ENCODE data around the gene ANK2. TPM values are rescaled to one million over a fixed set of nuclear protein-coding genes. Genes with fewer than 3 reads are reported as not detected.

The ANK2 gene
- total RNA-seq, 1 experiment from 2014 or later = 5.5 TPM

- POLR2A ChIA-PET = no interaction called here
- no peak overlapping the region for H3K4me3 ChIP-seq (ENCODE audit: low read depth in 2 of 2, low read length in 2 of 2)
- CTCF ChIA-PET = no interaction called here
- in situ Hi-C loops (cut with HindIII; ENCODE audit: low pct_unique_long_range_greater_than_20kb, low sequenced_read_pairs) = no loop called here
- H3K9me3 ChIP-seq (ENCODE audit: control insufficient read depth, insufficient read depth, low read depth, low read length) = no peaks in the 10 kb centered on the region
- ATAC-seq (no peak), DNase-seq (ENCODE audit: low read depth, low spot score) (no peak)
- H3K27ac ChIP-seq (ENCODE audit: low read length) = no peak overlapping the region
- no peaks in the 10 kb centered on the region; the same call in 1 of the 2 replicates for H3K27me3 ChIP-seq (ENCODE audit: control insufficient read depth, insufficient read depth, low read length)
- intact Hi-C loops (cut with micrococcal nuclease; ENCODE audit: unreplicated experiment) = no loop called here
- TF ChIP-seq REST (IDR thresholded peaks at IDR 0.05; ENCODE audit: insufficient read depth in 1 of 2, low read depth in 2 of 2, low read length in 1 of 2) (no peak), TCF7L2 (IDR thresholded peaks at IDR 0.05; ENCODE audit: low read depth, low read length) (no peak), POLR2AphosphoS5 (IDR thresholded peaks at IDR 0.05; ENCODE audit: low read depth, low read length) (no peak), SIN3A (IDR thresholded peaks at IDR 0.05; ENCODE audit: borderline replicate concordance, insufficient read depth, low read depth, low read length) (no peak), CTCF (IDR thresholded peaks at IDR 0.05) (no peak)
- no peaks in the 10 kb centered on the region for H3K4me1 ChIP-seq (ENCODE audit: control insufficient read depth, insufficient read depth, low read length)
- no TSS peak for BruUV-seq (replicated peaks)
- no peaks in the 10 kb centered on the region for H3K36me3 ChIP-seq (ENCODE audit: control insufficient read depth, insufficient read depth, low read length)
These were observed 42.3 kb upstream of the ANK2 start for GRCh38 chr4:113007151-113007550.

- Histone ChIP-seq H3K27me3 (ENCODE audit: control insufficient read depth, insufficient read depth, low read length) (no peaks in the 10 kb centered on the region; the same call in 1 of the 2 replicates), H3K27ac (ENCODE audit: low read length) (no peak overlapping the region), H3K4me3 (ENCODE audit: low read depth in 2 of 2, low read length in 2 of 2) (no peak overlapping the region), H3K4me1 (ENCODE audit: control insufficient read depth, insufficient read depth, low read length) (no peaks in the 10 kb centered on the region), H3K9me3 (ENCODE audit: control insufficient read depth, insufficient read depth, low read depth, low read length) (no peaks in the 10 kb centered on the region), H3K36me3 (ENCODE audit: control insufficient read depth, insufficient read depth, low read length) (no peaks in the 10 kb centered on the region)
- CTCF ChIA-PET = no interaction called here
- in situ Hi-C loops (cut with HindIII; ENCODE audit: low pct_unique_long_range_greater_than_20kb, low sequenced_read_pairs) = no loop called here
- BruUV-seq (replicated peaks) = no TSS peak
- POLR2A ChIA-PET = no interaction called here
- intact Hi-C loops (cut with micrococcal nuclease; ENCODE audit: unreplicated experiment) = no loop called here
- DNase-seq (ENCODE audit: low read depth, low spot score) (no peak), ATAC-seq (no peak)
- no peak for TF ChIP-seq TCF7L2 (IDR thresholded peaks at IDR 0.05; ENCODE audit: low read depth, low read length)
These were observed 41.3 kb upstream of the ANK2 start for GRCh38 chr4:113008135-113008534.

GRCh38 chr4:113008716-113009115 is 40.7 kb upstream of the ANK2 start:
- Histone ChIP-seq H3K36me3 (ENCODE audit: control insufficient read depth, insufficient read depth, low read length) (no peaks in the 10 kb centered on the region), H3K4me3 (ENCODE audit: low read depth in 2 of 2, low read length in 2 of 2) (no peak overlapping the region), H3K27me3 (ENCODE audit: control insufficient read depth, insufficient read depth, low read length) (no peaks in the 10 kb centered on the region; the same call in 1 of the 2 replicates), H3K27ac (ENCODE audit: low read length) (no peak overlapping the region), H3K9me3 (ENCODE audit: control insufficient read depth, insufficient read depth, low read depth, low read length) (no peaks in the 10 kb centered on the region), H3K4me1 (ENCODE audit: control insufficient read depth, insufficient read depth, low read length) (no peaks in the 10 kb centered on the region)
- ATAC-seq (no peak), DNase-seq (ENCODE audit: low read depth, low spot score) (no peak)
- no TSS peak for BruUV-seq (replicated peaks)
- POLR2A ChIA-PET = no interaction called here
- intact Hi-C loops (cut with micrococcal nuclease; ENCODE audit: unreplicated experiment) = no loop called here
- CTCF ChIA-PET = no interaction called here
- TF ChIP-seq CTCF (IDR thresholded peaks at IDR 0.05) = no peak
- TF ChIP-seq POLR2AphosphoS5 (IDR thresholded peaks at IDR 0.05; ENCODE audit: low read depth, low read length) = no peak
- TF ChIP-seq REST (IDR thresholded peaks at IDR 0.05; ENCODE audit: insufficient read depth in 1 of 2, low read depth in 2 of 2, low read length in 1 of 2) = no peak
- no peak for TF ChIP-seq SIN3A (IDR thresholded peaks at IDR 0.05; ENCODE audit: borderline replicate concordance, insufficient read depth, low read depth, low read length)
- no peak for TF ChIP-seq TCF7L2 (IDR thresholded peaks at IDR 0.05; ENCODE audit: low read depth, low read length)
- in situ Hi-C loops (cut with HindIII; ENCODE audit: low pct_unique_long_range_greater_than_20kb, low sequenced_read_pairs) = no loop called here

All from Panc1 (cell line).